Ectodermal cell (in vitro differentiated cells): ENCODE measurements around the gene GSTA4. TPM values are rescaled to one million over a fixed set of nuclear protein-coding genes. Genes with fewer than 3 reads are reported as not detected.
"Not testable (repeated sequence)": the region's sequence is repeated elsewhere in the genome, so short reads cannot be mapped to it uniquely, and the experiment has no call there.

Source experiments
- H3K27ac ChIP-seq: 2 replicates; pipeline ENCODE4 v1.7.0; 2013; ENCODE audit warnings: mild to moderate bottlenecking, low read depth, low read length; ENCODE audit not compliant: insufficient read depth, poor library complexity, severe bottlenecking
- H3K27me3 ChIP-seq: 2 replicates; pipeline ENCODE4 v1.7.0; 2013; ENCODE audit warnings: mild to moderate bottlenecking, low read length; ENCODE audit not compliant: insufficient read depth, control insufficient read depth, poor library complexity, severe bottlenecking
- H3K36me3 ChIP-seq: one replicate; pipeline ENCODE4 v1.7.0; 2013; ENCODE audit warnings: low read length; ENCODE audit not compliant: control insufficient read depth, insufficient read depth
- H3K4me1 ChIP-seq: one replicate; pipeline ENCODE4 v1.7.0; 2013; ENCODE audit warnings: low read length; ENCODE audit not compliant: control insufficient read depth, insufficient read depth
- H3K4me3 ChIP-seq: 2 replicates; pipeline ENCODE4 v1.7.0; 2013; ENCODE audit warnings: low read depth, low read length, control low read depth; ENCODE audit not compliant: insufficient read depth
- H3K9me3 ChIP-seq: 2 replicates; pipeline ENCODE4 v1.7.0; 2013; ENCODE audit warnings: mild to moderate bottlenecking, low read length, moderate library complexity; ENCODE audit not compliant: control insufficient read depth
- WGBS, 2 experiments: methylation state at CpG; one replicate each; pipeline ENCODE4 v1.1.7; 2013; ENCODE audit warnings: missing lambda C conversion rate in 2 of 2; 5-methylcytosine and 5-hydroxymethylcytosine counted together
- polyA plus RNA-seq, 4 experiments: library from polyadenylated mRNA; stranded (reverse); fragments of 50-300 nt; gene quantifications; one replicate each; pipeline ENCODE4 v1.2.3, GENCODE V29; 2013

The GSTA4 gene
- 69.0 TPM for polyA plus RNA-seq (2013, experiment 1 of 4)
- polyA plus RNA-seq (2013, experiment 2 of 4): 70.0 TPM
- 62.1 TPM for polyA plus RNA-seq (2013, experiment 3 of 4)
- polyA plus RNA-seq (2013, experiment 4 of 4): 75.5 TPM

GRCh38 chr6:52995089-52995912, at the start of gene GSTA4:
Gene GSTA4 (minus strand): TSS chr6:52995284. CDS start chr6:52994243, 1,041 bp downstream.
- not testable (repeated sequence) for H3K27me3 ChIP-seq, H3K36me3 ChIP-seq, H3K9me3 ChIP-seq, H3K4me1 ChIP-seq
- H3K4me3 ChIP-seq: peak within 1 kb of the TSS; percentile 64
- 0 to 1% methylated on average over 27 of the region's 41 CpGs for WGBS, 2 experiments
- peak within 1 kb of the TSS; percentile 99 for H3K27ac ChIP-seq

GRCh38 chr6:53044572-53044971, 49.5 kb upstream of the GSTA4 start:
- 40 to 46% methylated on average over 3 of the region's 4 CpGs for WGBS, 2 experiments
- no peaks in the 10 kb centered on the region for H3K9me3 ChIP-seq
- no peak overlapping the region for H3K4me3 ChIP-seq
- H3K36me3 ChIP-seq: peaks cover 10% of the 10 kb centered on the region
- peaks cover 17% of the 10 kb centered on the region for H3K4me1 ChIP-seq
- H3K27ac ChIP-seq: no peak overlapping the region
- no peaks in the 10 kb centered on the region for H3K27me3 ChIP-seq

- H3K4me1 ChIP-seq: peaks cover 17% of the 10 kb centered on the region
- WGBS, 2 experiments: 3% methylated on average over 4 of the region's 4 CpGs
- H3K9me3 ChIP-seq: no peaks in the 10 kb centered on the region
- H3K27me3 ChIP-seq: no peaks in the 10 kb centered on the region
- H3K4me3 ChIP-seq: no peak overlapping the region
- H3K27ac ChIP-seq: no peak overlapping the region
- H3K36me3 ChIP-seq: peaks cover 12% of the 10 kb centered on the region
Observed at GRCh38 chr6:53044071-53044470, 49.0 kb upstream of the GSTA4 start.

- peak overlapping the region; percentile 30 for H3K27ac ChIP-seq
- no peaks in the 10 kb centered on the region for H3K9me3 ChIP-seq
- H3K4me3 ChIP-seq: no peak overlapping the region
- peaks cover 17% of the 10 kb centered on the region for H3K4me1 ChIP-seq
- no peaks in the 10 kb centered on the region for H3K27me3 ChIP-seq
- H3K36me3 ChIP-seq: peaks cover 12% of the 10 kb centered on the region
Observed at GRCh38 chr6:53043581-53043980, 48.5 kb upstream of the GSTA4 start.

- H3K36me3 ChIP-seq: peaks cover 12% of the 10 kb centered on the region
- no peaks in the 10 kb centered on the region for H3K27me3 ChIP-seq
- H3K9me3 ChIP-seq: no peaks in the 10 kb centered on the region
- no peak overlapping the region for H3K4me3 ChIP-seq
- no peak overlapping the region for H3K27ac ChIP-seq
- 97 to 98% methylated on average over 3 of the region's 4 CpGs for WGBS, 2 experiments
- peaks cover 17% of the 10 kb centered on the region for H3K4me1 ChIP-seq
Observed at GRCh38 chr6:53042112-53042511, 47.0 kb upstream of the GSTA4 start.

- Histone ChIP-seq H3K4me1 (peaks cover 17% of the 10 kb centered on the region), H3K27me3 (no peaks in the 10 kb centered on the region), H3K4me3 (no peak overlapping the region), H3K36me3 (peaks cover 12% of the 10 kb centered on the region), H3K27ac (no peak overlapping the region), H3K9me3 (no peaks in the 10 kb centered on the region)
- 91 to 95% methylated on average over 3 to 4 of the region's 4 CpGs for WGBS, 2 experiments
Observed at GRCh38 chr6:53041356-53041755, 46.3 kb upstream of the GSTA4 start.

- H3K36me3 ChIP-seq: peaks cover 15% of the 10 kb centered on the region
- peaks cover 4% of the 10 kb centered on the region for H3K4me1 ChIP-seq
- no peak overlapping the region for H3K27ac ChIP-seq
- no peaks in the 10 kb centered on the region for H3K27me3 ChIP-seq
- H3K9me3 ChIP-seq: no peaks in the 10 kb centered on the region
- H3K4me3 ChIP-seq: no peak overlapping the region
Observed at GRCh38 chr6:53038596-53038995, 43.5 kb upstream of the GSTA4 start.

- 33 to 67% methylated on average over 1 of the region's 1 CpG for WGBS, 2 experiments
- Histone ChIP-seq H3K4me1 (no peaks in the 10 kb centered on the region), H3K9me3 (no peaks in the 10 kb centered on the region), H3K36me3 (peaks cover 15% of the 10 kb centered on the region), H3K27ac (no peak overlapping the region), H3K27me3 (no peaks in the 10 kb centered on the region), H3K4me3 (no peak overlapping the region)
Observed at GRCh38 chr6:53038141-53038540, 43.1 kb upstream of the GSTA4 start.

- H3K4me3 ChIP-seq: no peak overlapping the region
- no peak overlapping the region for H3K27ac ChIP-seq
- H3K27me3 ChIP-seq: no peaks in the 10 kb centered on the region
- H3K9me3 ChIP-seq: no peaks in the 10 kb centered on the region
- H3K4me1 ChIP-seq: no peaks in the 10 kb centered on the region
- peaks cover 24% of the 10 kb centered on the region for H3K36me3 ChIP-seq
- WGBS, 2 experiments: 90 to 97% methylated on average over 7 to 8 of the region's 8 CpGs
Observed at GRCh38 chr6:53035549-53036213, 40.6 kb upstream of the GSTA4 start.

- Histone ChIP-seq H3K36me3 (peaks cover 15% of the 10 kb centered on the region), H3K4me3 (no peak overlapping the region), H3K27me3 (no peaks in the 10 kb centered on the region), H3K9me3 (no peaks in the 10 kb centered on the region), H3K4me1 (no peaks in the 10 kb centered on the region), H3K27ac (no peak overlapping the region)
- WGBS, 2 experiments: 88 to 92% methylated on average over 3 to 4 of the region's 4 CpGs
Observed at GRCh38 chr6:53033764-53034163, 38.7 kb upstream of the GSTA4 start.
